Renal cortex interstitium (tissue), 11 donors: Measurements from ENCODE around the gene OR4D1. TPM values are rescaled to one million over a fixed set of nuclear protein-coding genes. Genes with fewer than 3 reads are reported as not detected.

ENCODE experiments used
- DNase-seq, 11 donors: peaks; one replicate each; pipeline ENCODE4 v3.0.0-alpha.2; 2013; ENCODE audit warnings: low read depth in 9 of 11, low spot score in 4 of 11; ENCODE audit errors: extremely low read depth in 1 of 11
- polyA plus RNA-seq, 3 donors: library from polyadenylated mRNA; unstranded; fragments of 120-200 nt; gene quantifications; one replicate each; pipeline ENCODE4 v1.2.1, GENCODE V29; 2013; ENCODE audit not compliant: insufficient read length in 3 of 3

OR4D1 gene
- polyA plus RNA-seq, 3 donors = 0.03 to 0.11 TPM; not detected in 1

DNA sequence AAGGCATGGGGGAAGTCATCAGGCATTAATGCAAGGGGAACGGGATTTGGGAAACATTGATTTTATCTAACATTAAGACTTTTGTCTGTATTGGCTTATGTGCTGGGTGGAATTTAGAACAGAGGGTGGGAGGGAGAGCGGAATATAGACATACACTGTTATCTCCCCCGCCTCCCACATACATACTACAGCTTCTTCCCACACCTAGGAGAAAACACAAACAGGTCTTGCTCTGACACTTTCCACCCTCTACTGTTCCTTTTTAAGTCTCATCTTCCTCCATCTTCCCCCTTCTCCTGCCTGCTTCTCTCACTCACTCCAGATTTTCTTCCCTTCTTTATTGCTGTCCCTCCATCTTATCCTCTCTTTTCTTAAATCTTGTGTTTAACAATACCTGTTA is 425 bp downstream of the OR4D1 start:
- no peak for DNase-seq

DNA sequence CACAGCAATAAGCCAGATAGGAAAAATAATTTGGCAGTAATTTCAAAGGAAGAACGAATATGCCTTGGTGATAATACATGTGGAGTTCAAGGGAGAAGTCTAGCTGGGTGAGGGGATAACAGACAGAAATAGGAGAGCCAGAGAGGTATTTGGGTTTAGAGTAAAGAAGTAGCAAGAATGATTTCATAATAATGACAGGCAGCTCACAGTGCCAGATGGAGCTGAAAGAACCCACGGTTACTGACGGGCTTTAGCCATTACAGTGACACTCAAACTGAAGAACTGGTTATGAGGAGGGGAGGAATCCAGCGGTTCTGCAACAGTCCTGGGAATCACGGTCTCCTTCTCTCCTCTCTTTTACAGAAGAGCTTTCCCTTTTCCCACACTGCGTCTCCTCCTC is 2.2 kb downstream of the OR4D1 start:
- no peak for DNase-seq

DNA sequence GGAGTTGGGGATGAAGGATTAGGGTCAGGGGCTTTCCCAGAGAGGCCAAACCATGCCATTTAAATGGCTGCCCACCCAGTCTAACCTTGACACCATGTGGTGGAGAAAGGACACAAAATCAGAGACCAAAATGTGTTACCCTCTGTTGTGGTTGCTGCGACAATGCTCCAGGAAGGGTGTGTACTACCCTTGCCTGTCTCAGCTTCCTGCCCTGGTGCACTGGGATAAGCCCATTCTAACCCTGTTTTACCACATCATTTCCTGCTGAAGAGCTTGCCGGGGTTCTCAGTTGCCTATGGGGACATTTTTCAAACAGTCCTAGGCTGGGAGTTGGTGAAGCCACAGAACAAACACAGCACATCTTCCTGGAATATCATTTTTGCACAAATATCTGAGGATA is 4.9 kb downstream of the OR4D1 start:
- no peak for DNase-seq

DNA sequence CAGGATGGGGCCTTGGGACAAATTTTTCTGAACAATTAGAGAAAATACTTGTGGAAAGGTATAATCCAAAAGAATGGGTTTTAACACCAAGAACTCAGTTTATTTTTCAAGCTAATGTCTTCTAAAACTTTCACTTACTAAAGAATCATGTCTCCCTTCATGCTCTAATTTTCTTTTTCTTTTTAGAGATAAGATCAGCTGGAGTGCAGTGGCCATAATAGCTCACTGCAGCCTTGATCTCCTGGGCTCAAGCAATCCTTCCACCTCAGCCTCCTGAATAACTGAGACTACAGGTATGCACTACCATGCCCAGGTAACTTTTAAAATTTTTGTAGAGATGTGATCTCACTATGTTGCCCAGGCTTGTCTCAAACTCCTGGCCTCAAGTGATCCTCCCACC is 5.5 kb downstream of the OR4D1 start:
- DNase-seq = no peak

DNA sequence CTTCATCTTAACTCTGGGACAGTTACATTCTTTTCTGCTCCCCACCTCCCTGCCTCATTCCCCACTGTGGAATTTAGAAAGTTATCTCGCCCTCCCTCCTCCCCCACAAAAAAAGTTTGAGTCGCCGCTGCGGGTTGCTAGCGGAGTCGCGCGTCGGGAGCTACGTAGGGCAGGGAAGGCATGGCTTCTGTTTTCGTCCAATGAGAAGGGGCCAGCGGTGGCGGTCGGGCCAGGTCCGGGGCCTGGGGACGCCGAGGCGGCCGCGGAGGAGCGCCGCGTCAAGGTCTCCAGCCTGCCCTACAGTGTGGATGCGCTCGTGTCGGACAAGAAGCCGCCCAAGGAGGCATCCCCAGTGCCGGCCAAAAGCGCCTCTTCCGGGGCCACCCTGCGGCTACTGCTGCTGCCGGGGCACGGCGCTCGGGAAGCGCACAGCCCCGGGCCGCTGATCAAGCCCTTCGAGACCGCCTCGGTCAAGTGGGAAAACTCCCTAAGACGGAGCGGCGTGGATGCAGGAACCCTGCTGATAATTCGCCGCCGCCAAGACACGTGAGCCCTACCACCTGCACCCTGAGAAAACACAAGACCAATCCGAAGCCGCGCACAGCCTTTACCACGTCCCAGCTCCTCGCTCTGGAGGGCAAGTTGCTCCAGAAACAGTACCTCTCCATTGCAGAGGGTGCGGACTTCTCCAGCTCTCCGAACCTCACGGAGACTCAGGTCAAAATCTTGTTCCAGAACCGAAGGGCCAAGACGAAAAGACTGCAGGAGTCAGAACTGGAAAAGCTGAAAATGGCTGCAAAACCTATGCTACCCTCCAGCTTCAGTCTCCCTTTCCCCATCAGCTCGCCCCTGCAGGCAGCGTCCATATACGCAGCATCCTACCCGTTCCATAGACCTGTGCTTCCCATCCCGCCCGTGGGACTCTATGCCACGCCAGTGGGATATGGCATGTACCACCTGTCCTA is 8.9 kb downstream of the OR4D1 start:
- DNase-seq = peak in 3 of 11 donors; percentile 4 to 14 (median 5)

DNA sequence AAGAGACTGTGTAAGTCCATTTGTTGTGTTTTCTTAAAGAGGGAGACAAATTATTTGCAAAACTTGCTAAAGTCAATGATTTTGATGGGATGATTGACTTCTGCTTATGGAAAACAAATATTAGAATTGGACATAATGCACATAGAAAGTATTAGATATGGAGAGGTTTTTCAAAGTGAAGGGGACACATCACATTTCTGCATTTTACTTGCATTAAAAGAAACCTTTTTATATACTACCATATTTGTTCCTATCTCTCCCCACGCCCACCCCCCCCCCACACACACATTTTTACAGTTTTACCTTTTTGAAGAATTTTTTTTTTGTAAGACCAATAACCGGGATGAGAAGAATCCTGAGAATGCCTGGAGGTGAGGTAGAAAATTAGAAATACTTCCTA is 10.0 kb downstream of the OR4D1 start:
- no peak for DNase-seq

DNA sequence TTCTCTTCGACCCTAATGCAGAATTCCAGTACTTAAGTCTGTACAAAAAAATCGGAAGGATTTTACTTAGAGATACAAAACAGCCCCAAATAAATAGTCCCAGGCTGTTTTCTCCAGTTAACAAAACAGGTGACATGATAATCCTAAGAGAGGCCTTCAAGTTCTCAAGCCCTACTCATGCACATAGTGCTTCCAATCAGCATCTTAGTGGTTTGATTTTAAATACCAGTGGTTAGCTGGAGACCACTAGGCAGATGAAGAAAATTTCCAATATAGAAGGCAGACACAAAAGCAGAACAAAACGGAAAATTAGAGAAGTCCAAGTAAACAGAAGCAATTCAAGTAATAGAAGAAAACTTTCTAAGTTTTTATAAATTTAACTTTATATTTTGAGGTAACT is 13.4 kb downstream of the OR4D1 start:
- no peak for DNase-seq

DNA sequence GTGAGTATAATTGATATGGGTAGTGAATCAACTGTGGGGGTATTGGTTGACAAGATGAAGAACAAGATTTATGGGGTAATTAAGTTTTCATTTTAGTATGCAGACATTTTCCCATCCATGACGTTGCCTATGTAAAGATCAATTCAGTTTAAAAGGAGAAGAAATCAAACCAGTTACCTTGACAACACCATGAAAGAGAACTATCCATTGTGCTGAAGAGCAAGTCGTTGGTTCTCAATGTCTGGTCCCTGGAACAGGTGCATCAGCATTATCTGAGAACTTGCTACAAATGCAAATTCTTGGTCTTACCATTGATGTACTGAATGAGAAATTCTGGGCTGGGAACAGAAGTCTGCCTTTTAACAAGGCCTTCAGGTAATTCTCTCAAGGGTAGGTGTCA is 17.8 kb downstream of the OR4D1 start:
- no peak for DNase-seq

DNA sequence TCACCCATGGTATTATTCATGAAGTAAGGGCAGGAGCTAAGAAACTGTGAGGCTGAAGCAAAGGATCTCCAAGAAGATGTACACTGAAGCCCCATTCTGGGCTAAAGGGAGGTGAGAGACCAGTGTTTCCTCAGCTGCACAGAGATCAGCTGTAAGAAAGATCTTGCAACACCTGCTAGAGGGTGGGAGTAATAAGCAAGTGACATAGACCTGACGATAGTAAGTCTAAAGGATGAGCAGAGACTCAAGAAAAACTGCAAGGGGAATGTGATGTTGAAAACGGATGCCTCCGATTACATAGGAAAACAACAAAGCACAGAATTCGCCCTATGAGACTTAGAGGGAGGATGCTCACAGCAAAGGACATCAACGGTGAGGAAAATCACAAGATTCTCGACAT is 18.5 kb downstream of the OR4D1 start, which contains the start of gene OR4D2:
Gene OR4D2 (plus strand): TSS at position 301 of the 400 bp plus-strand sequence. CDS start 2,674 bp downstream, outside the sequence.
- DNase-seq = no peak

DNA sequence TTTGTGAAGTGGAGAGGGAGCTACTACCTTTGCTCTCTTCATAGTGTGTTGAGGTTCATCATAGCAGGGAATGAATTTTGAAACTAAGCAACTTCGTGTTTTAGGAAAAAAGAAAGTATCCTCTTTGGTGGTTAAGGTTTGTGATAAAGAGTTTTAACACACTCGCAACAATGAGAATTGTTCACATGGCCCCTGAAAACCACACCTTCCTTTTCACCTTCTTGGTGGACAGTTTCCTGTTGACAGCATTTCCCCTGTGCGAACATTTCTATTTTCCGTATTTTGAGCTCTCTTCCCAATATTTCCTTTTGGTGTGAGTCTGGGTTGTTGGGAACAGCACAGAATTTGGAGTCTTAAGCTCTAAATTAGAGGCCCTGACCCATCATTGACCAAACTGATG is 22.4 kb downstream of the OR4D1 start:
- no peak for DNase-seq

DNA sequence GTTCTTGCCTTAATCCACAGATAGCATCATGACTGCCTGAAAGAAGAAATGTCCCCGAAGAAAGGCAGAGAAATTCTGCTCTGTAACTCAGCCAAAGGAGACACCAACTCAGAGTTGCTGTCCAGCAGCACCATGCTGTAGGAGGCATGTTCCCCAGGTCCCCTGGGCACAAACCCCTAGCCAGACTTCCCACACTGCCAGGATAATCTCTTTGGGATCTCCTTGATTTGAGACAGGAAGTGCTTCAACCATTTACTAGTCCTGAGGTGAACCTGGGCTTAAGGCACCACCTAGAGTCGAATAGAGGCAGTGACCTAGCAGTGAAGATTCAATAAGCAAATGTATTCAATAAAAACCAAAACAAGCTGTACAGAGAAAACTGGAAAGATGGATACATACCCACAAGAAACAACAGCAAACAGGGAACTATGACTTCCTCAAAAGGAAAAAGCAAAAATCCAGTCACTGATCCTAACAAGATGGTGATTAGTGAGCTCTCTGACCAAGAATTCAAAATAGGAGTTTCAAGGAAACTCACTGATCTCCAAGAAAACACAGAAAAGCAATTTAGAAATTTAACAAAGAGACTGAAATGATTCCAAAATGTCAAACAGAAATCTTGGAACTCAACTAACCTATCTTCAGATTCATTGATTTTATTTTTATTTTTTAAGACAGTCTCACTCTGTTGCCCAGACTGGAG is 24.3 kb downstream of the OR4D1 start:
- no peak for DNase-seq

DNA sequence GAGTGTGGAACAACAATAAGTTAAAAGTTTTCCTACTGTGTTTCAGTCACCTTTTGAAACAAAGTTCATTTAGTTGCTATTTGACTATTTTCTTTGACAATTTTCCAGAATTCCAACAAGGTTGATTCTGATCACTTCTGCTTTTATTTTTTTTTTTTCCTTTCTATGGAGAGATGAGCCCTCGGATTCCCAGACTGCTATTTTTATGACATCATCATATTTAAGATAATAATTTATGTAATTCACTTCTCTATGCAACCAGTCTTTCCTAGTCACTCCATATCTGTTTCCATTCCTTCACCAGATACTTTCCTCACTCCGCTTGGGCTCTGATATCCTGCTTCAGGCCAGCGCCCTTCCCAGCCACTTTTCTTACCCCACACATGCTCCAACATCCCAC is 26.7 kb downstream of the OR4D1 start:
- no peak for DNase-seq

DNA sequence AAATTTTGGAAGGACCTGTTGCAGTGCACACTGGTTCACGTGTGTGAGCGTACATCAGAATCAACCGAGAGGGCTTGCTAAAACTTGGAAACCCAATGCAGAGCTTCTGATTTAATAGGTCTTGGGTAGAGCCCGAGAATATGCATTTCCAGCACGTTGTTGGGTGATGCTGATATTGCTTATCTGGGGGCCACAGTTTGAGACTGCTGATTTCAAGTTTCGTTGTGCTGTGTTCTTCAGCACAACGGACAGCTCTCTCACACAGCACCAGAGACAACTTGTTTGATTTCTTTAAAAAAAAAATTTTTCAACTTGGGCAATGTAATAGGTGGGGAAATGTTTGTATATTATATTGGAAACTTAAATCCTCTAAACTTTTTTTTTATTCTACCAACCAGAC is 28.0 kb downstream of the OR4D1 start:
- peak in 3 of 11 donors; percentile 4 to 5 (median 5) for DNase-seq

DNA sequence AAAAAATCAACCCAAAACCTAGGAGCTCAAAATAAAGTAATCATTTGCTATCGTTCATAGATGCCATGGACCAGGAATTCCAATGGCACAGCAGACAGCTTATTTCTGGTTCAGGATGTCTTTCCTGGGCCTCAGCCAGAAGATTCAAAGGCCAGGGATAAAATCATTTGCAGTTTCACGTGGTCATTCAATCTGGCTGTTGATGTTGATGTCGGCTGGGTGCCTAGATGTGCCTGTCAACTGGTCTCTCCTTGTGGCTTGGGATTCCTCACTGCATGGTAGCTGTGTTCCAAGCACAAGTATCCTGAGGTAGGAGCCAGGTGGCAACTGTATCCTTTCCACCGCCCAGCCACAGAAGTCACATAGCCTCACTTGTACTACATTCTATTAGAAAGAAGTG is 33.6 kb downstream of the OR4D1 start:
- no peak for DNase-seq

DNA sequence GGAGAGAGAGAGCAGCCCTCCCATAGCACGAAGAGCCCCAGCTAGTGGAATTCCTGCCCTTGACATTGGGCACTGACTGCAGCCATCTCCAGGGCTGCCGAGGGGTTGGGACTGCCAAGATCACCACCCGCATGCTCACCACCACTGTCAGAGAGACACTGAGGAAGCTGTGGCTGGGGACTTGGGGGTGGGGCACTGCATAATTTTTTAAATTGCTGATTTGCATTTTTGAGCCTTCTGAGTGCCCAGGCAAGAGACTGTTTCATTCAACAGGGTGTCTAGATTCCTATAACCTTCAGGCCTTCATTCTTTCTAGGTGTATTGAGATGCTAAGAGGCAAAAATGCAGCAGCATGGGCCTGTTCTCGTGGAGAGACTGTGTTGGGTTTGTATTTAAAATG is 35.3 kb downstream of the OR4D1 start:
- no peak for DNase-seq

DNA sequence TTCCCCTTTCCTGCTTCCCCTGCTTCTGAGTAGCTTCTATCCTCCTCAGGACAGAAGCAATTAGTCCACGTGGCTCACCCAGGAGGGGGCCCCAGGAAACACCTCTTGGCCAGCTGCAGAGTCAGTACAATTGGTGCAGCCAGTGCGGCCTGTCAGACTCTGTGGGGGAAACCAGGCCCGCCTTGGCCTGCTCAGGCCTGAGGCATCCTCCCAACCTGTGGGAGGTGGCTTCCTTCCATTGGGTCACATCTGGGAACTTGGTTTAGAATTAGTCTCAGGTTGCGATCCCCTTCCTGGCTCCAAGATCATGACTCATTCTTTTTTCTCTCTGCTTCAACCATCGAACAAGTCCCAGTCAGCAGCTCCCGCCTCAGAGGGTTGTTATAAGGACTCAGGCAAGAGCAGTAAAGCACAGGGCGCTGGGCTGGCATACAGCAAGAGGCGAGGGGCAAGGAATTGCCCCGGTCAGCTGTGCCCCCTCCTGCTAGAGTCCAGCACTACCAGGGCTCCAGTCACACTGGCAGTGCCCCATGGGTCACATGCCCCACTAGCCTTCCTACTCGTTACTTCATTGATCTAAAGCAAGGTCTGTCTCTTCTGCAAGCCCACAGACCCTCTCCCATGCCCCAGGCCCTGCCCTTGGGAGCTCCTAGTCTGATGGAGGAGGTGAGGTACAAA is 36.3 kb downstream of the OR4D1 start:
- DNase-seq = no peak

DNA sequence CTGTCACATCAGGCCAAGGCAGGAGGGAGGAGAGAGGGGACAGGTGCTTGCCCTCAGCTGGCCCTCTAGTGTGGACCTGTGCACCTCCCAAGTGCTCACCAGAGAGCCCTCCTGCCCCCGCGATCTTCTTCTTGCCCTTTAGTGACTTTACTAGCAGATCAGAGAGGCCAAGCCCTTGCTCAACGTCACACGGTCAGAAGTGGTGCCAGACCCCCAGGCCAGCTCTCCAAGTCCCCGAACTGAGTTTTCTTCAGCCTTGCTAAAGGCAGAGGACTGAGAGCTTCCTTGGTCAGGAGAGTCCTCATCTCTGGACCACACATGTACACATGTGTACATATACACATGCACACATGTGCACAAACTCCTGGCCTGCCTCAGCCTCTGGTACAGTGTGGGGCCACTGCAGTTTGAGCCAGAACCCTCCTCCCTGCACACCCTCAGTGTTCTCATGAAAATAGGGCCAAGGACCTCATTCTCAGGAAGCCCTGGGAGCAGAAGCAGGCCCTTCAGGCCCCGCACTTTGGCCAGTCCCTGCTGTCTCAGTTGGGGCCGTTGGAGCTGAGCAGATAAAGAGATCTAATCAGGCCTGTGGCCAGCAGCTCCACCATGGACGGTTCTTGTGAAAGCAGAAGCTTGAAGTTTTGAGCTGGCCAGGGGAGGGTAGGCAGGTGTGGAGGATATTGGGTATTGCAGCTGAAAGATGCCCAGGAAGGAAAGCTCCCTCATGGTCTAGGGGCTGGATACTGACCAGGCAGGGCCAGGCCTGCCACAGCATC is 37.0 kb downstream of the OR4D1 start:
- no peak for DNase-seq

DNA sequence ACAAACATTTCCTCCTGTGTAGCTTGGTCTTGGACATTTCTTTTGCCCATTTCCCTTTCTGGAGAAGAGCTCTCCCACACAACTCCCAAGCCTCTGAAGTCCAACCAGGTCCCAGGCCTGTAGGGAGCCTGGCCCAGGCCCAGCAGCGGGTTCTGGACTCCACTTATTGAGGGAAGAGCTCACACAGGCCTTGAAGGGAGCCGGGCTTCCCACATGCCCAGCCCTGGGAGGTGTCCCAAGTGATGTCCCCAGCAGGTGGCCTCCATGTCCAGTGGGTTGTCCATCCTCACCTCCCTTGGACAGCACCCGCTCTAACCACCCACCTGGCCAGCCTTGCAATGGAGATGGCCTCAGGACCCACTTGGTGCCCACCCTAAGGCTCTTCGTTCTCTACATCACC is 38.4 kb downstream of the OR4D1 start:
- DNase-seq = no peak

DNA sequence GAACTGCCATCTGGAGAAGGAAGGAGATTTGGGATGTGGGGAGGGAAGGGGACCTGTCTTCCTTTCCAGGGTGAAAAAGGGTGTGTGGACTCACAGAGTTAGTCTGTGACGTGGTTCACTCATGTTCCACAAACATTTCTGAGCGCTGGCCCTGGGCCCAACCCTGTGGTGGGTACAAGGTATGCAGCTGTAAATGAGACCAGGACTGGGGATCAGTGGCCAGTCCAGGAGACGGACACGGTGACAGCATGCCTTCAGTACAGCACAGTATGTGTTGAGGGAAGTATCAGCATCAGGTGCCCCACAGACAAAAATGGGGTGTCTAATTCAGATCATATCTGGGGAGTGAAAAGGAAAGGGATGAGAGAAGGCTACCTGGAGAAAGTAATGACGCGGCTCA is 38.9 kb downstream of the OR4D1 start:
- DNase-seq = no peak
